Endothelial cell of umbilical vein (primary cell): ENCODE measurements around the gene MRC2. TPM values are rescaled to one million over a fixed set of nuclear protein-coding genes. Genes with fewer than 3 reads are reported as not detected.

Source experiments
- BruUV-seq: library from RNA; stranded (reverse); fragments of 400-500 nt; replicated peaks from 2 replicates; lab custom pipeline; 2021; lab: Mats Ljungman, UMichigan
- CTCF ChIA-PET: fragments of 300-600, 350-600 bp; sonication (Branson Sonifier 250); formaldehyde crosslinking; loops from one replicate; lab custom pipeline; 2021; ENCODE audit warnings: antibody characterized with exemption, inconsistent platforms; lab: Charles Lee
- POLR2A ChIA-PET: fragments of 300-600, 350-600 bp; sonication (Branson Sonifier 250); formaldehyde crosslinking; loops from one replicate; lab custom pipeline; 2021; ENCODE audit warnings: antibody characterized with exemption, inconsistent platforms; lab: Charles Lee
- DNase-seq: peaks from one replicate; pipeline ENCODE4 v3.0.0-alpha.2; 2011; ENCODE audit warnings: low read depth, low spot score
- FAIRE-seq: peaks from 2 replicates; lab custom pipeline; 2011; peaks lifted over from hg19 to GRCh38; lab: Jason Lieb, UNC
- H2AFZ ChIP-seq: 2 replicates; pipeline ENCODE4 v1.6.0; 2012; ENCODE audit warnings: low read depth, low read length, control low read depth, inconsistent platforms
- H3K27ac ChIP-seq: 2 replicates; pipeline ENCODE4 v1.5.1; 2011; ENCODE audit warnings: low read depth, mild to moderate bottlenecking, control low read depth, low read length, moderate library complexity; ENCODE audit not compliant: insufficient read depth
- H3K27me3 ChIP-seq, 2 experiments: 2 replicates each; pipeline versions ENCODE4 v1.6.0 to v1.6.1; 2011; ENCODE audit warnings: low read length in 2 of 2, mixed read lengths in 1 of 2; ENCODE audit not compliant: control insufficient read depth in 2 of 2, insufficient read depth in 2 of 2
- H3K36me3 ChIP-seq, 2 experiments: 2 replicates in 1 of 2; 3 replicates in 1 of 2; pipeline ENCODE4 v1.5.1; 2011; ENCODE audit warnings: low read length in 2 of 2, mild to moderate bottlenecking in 1 of 2, moderate library complexity in 1 of 2; ENCODE audit not compliant: control insufficient read depth in 2 of 2, insufficient read depth in 2 of 2; ENCODE audit errors: extremely low read depth in 1 of 2
- H3K4me1 ChIP-seq: 3 replicates; pipeline ENCODE4 v1.5.1; 2011; ENCODE audit warnings: mild to moderate bottlenecking, low read length; ENCODE audit not compliant: control insufficient read depth, insufficient read depth; ENCODE audit errors: extremely low read depth
- H3K4me2 ChIP-seq: 2 replicates; pipeline ENCODE4 v1.6.1; 2011; ENCODE audit warnings: low read length, control low read depth, mixed read lengths; ENCODE audit not compliant: insufficient read depth
- H3K4me3 ChIP-seq, 3 experiments: fragments of 200-600 bp in 1 of 3; sonication (generic), shearing (Covaris generic) in 1 of 3; replicated peaks in 1 of 3; 2 replicates each; pipeline ENCODE4 v1.5.1; 2011 to 2016; ENCODE audit warnings: control low read depth in 3 of 3, low read length in 3 of 3, mild to moderate bottlenecking in 2 of 3, inconsistent platforms in 1 of 3, low read depth in 1 of 3, moderate library complexity in 1 of 3; ENCODE audit not compliant: insufficient read depth in 1 of 3
- H3K79me2 ChIP-seq: 2 replicates; pipeline ENCODE4 v1.6.0; 2012; ENCODE audit warnings: low read length, inconsistent platforms; ENCODE audit not compliant: control insufficient read depth, insufficient read depth
- H3K9ac ChIP-seq: replicated peaks from 2 replicates; pipeline ENCODE3; 2011; ENCODE audit warnings: low read length, control low read depth; ENCODE audit not compliant: insufficient read depth; ENCODE audit errors: extremely low read depth
- H3K9me1 ChIP-seq: replicated peaks from 3 replicates; pipeline ENCODE4 v1.6.0; 2011; ENCODE audit warnings: mild to moderate bottlenecking, low read length; ENCODE audit not compliant: control insufficient read depth, insufficient read depth; ENCODE audit errors: extremely low read depth
- H3K9me3 ChIP-seq: replicated peaks from 2 replicates; pipeline ENCODE4 v1.5.1; 2012; ENCODE audit warnings: low read length, inconsistent platforms; ENCODE audit not compliant: control insufficient read depth, insufficient read depth
- H4K20me1 ChIP-seq: replicated peaks from 2 replicates; pipeline ENCODE3; 2011; ENCODE audit warnings: mild to moderate bottlenecking, low read length; ENCODE audit not compliant: control insufficient read depth, insufficient read depth; ENCODE audit errors: extremely low read depth
- EZH2 ChIP-seq: IDR thresholded peaks from 2 replicates; pipeline ENCODE4 v1.6.1; 2012; ENCODE audit warnings: borderline replicate concordance, low read depth, mild to moderate bottlenecking, moderate library complexity, low read length, inconsistent platforms; ENCODE audit not compliant: severe bottlenecking
- FOS ChIP-seq: IDR thresholded peaks from 2 replicates; pipeline ENCODE4 v1.6.1; 2011; ENCODE audit warnings: mild to moderate bottlenecking, low read length, moderate library complexity, borderline replicate concordance; ENCODE audit not compliant: insufficient read depth
- GATA2 ChIP-seq: IDR thresholded peaks from 2 replicates; pipeline ENCODE4 v1.7.0; 2011; ENCODE audit warnings: low read depth, mild to moderate bottlenecking, moderate library complexity, mixed read lengths, low read length; ENCODE audit not compliant: insufficient read length, insufficient read depth
- JUN ChIP-seq: IDR thresholded peaks from 2 replicates; pipeline ENCODE4 v1.6.1; 2011; ENCODE audit warnings: borderline replicate concordance, low read depth; ENCODE audit not compliant: insufficient read length, insufficient read depth
- MYC ChIP-seq: IDR thresholded peaks from one replicate; pipeline ENCODE4 v1.6.1; 2011; ENCODE audit warnings: mild to moderate bottlenecking, low read depth, low read length
- POLR2A ChIP-seq: IDR thresholded peaks from 2 replicates; pipeline ENCODE4 v1.6.1; 2012; ENCODE audit warnings: low read depth, mild to moderate bottlenecking, control low read depth, low read length
- POLR2AphosphoS5 ChIP-seq: IDR thresholded peaks from 2 replicates; pipeline ENCODE4 v1.6.1; 2012; ENCODE audit warnings: low read depth, mild to moderate bottlenecking, control low read depth, low read length, moderate library complexity; ENCODE audit not compliant: insufficient read depth
- dilution Hi-C: fragments of 300-500 bp; cut with MboI; formaldehyde crosslinking; loops from one replicate; pipeline ENCODE4 v1.15.0; 2019; ENCODE audit warnings: low sequenced_read_pairs; ENCODE audit not compliant: extremely low pct_ligation_motif_present
- intact Hi-C: fragments of 100-400 bp; cut with micrococcal nuclease; formaldehyde crosslinking; loops from one replicate; pipeline ENCODE4 v1.10.0; 2022
- polyA plus RNA-seq, 4 experiments: library from polyadenylated mRNA; depleted of rRNA in 3 of 4; stranded (reverse) in 3 of 4; unstranded in 1 of 4; fragments of >200 nt; gene quantifications; 2 replicates each; pipeline versions ENCODE4 v1.2.1 to v1.2.3, GENCODE V29; 2011 to 2012; ENCODE audit warnings: missing spikeins in 1 of 4
- total RNA-seq: library from RNA; stranded (reverse); gene quantifications from 2 replicates; pipeline ENCODE4 v1.2.3, GENCODE V29; 2021
- TF ChIP-seq, protein P1 (sequence below), 2 donors: IDR thresholded peaks; 1 replicate in 1 of 2; 2 replicates in 1 of 2; pipeline ENCODE4 v1.5.1; 2011; ENCODE audit warnings: low read length in 2 of 2, mild to moderate bottlenecking in 2 of 2, moderate library complexity in 2 of 2, control low read depth in 1 of 2, inconsistent platforms in 1 of 2, low read depth in 1 of 2; ENCODE audit not compliant: insufficient read depth in 1 of 2; ENCODE audit errors: extremely low read depth in 1 of 2
- TF ChIP-seq, protein P2 (sequence below): IDR thresholded peaks from 2 replicates; pipeline ENCODE4 v1.6.1; 2011; ENCODE audit not compliant: insufficient read depth, insufficient read length

The MRC2 gene
- total and polyA plus RNA-seq, 2 donors (not counting 3 experiments of a cell fraction or from before 2014, with no cell fraction given): 30.6 to 52.7 TPM

DNA sequence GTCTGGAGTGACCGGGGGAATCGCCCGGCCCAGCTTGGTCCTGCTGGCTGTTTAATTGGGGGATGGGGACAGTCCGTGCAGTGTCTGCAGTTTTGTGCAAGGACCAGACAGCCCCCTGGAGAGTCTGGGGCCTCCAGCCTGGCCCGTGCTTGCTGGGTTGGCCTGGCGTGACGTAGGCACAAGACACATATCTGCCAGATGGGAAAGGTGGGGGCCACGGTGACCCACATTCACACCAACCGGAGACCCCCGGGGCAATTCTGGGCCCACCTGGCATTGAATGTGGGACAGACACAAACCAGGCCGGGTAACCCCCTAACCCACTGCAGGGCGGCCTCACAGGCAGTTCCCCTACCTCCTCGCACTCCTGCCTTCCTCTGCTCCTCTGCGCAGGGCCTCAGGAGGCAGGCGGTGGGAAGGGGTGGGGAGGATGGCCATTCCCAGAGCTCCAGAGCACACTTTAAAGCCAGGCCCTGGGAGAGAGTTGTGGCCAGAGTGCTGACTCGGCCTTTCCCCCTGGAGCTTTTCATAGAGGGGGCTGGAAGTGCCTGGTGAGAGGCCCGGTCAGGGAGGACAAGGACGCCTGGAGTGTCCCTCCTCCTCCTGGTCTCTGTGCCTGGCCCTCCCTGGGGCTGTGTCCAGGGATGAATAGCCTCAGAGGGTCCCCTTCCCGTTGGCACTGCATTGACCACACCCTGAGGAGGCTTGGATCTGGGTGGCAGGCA lies 1.5 kb downstream of the MRC2 start:
- no TSS peak for BruUV-seq
- POLR2A ChIA-PET: no interaction called here
- H3K4me1 ChIP-seq: peaks cover 6% of the 10 kb centered on the region

DNA sequence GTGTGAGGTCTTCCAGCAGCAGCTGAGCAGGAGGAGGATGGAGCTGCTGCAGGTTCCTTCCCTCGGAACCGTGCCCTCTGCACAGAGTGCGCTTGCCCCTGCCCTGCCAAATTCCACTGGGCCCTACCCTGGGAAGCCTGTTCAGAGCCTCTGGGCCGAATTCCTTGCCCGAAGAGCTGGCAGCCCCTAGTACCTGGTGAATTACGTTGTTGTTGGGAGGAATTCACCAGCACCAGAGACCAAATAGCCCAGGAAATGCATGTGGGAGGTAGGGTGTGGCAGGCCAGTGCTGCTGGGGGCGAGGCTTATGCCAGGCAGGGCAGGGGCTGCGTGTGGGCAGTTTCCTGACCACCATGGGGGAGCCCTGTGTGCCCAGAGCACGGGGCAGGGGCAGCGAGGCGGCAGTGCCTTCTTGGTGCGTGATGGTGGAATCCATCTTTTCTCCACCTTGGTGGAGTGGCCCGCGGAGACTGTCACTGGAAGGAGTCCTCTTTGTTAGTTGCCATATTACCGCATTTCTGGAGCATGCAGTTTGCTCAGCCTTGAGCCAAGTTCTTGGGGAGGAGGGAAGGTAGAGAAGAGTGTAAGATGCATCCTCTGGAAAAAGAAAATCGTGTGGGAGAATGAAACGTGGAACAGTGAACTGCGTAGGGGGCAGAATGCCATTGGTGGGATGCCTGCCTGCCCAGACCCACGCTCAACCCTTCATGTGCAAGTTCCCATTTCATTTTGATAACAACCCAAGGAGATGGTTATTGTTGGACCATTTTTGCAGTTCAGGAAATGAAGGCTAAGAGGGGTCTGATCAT lies 2.3 kb downstream of the MRC2 start:
- DNase-seq (no peak), FAIRE-seq (no peak)
- intact Hi-C loops (loop anchor here (5.0 kb wide), 1 partner anchor 43 kb away; no protein-coding TSS in a partner anchor), dilution Hi-C loops (no loop called here)
- Histone ChIP-seq H3K27me3 (no peaks in the 10 kb centered on the region), H3K4me3 (no peak overlapping the region), H3K36me3 (no peaks in the 10 kb centered on the region), H3K9me1 (no peaks in the 10 kb centered on the region), H4K20me1 (no peaks in the 10 kb centered on the region), H2AFZ (no peak overlapping the region), H3K4me1 (peaks cover 6% of the 10 kb centered on the region), H3K27ac (no peak overlapping the region), H3K4me2 (no peak overlapping the region), H3K79me2 (no peaks in the 10 kb centered on the region), H3K9me3 (no peaks in the 10 kb centered on the region), H3K9ac (no peak overlapping the region)
- no peak for TF ChIP-seq POLR2A
- TF ChIP-seq, protein P1, sequence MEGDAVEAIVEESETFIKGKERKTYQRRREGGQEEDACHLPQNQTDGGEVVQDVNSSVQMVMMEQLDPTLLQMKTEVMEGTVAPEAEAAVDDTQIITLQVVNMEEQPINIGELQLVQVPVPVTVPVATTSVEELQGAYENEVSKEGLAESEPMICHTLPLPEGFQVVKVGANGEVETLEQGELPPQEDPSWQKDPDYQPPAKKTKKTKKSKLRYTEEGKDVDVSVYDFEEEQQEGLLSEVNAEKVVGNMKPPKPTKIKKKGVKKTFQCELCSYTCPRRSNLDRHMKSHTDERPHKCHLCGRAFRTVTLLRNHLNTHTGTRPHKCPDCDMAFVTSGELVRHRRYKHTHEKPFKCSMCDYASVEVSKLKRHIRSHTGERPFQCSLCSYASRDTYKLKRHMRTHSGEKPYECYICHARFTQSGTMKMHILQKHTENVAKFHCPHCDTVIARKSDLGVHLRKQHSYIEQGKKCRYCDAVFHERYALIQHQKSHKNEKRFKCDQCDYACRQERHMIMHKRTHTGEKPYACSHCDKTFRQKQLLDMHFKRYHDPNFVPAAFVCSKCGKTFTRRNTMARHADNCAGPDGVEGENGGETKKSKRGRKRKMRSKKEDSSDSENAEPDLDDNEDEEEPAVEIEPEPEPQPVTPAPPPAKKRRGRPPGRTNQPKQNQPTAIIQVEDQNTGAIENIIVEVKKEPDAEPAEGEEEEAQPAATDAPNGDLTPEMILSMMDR (IDR thresholded peaks at IDR 0.05; ENCODE audit: extremely low read depth in 1 of 2, insufficient read depth in 1 of 2, low read depth in 1 of 2, low read length in 2 of 2): no peak
- TF ChIP-seq FOS: no peak
- no peak for TF ChIP-seq MYC
- no peak for TF ChIP-seq EZH2
- no peak for TF ChIP-seq POLR2AphosphoS5
- TF ChIP-seq, protein P2, sequence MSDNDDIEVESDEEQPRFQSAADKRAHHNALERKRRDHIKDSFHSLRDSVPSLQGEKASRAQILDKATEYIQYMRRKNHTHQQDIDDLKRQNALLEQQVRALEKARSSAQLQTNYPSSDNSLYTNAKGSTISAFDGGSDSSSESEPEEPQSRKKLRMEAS: no peak
- TF ChIP-seq GATA2: no peak
- no peak for TF ChIP-seq JUN
- no TSS peak for BruUV-seq
- ChIA-PET POLR2A (no interaction called here), CTCF (no interaction called here)

More for the DNA sequence above, 1.5 kb downstream of the MRC2 start:
- TF ChIP-seq POLR2AphosphoS5: no peak
- Histone ChIP-seq H3K9me3 (no peaks in the 10 kb centered on the region), H3K4me3 (peak overlapping the region in 1 of 3 experiments; percentile 51), H3K9ac (no peak overlapping the region), H3K36me3 (no peaks in the 10 kb centered on the region), H3K79me2 (no peaks in the 10 kb centered on the region), H3K9me1 (no peaks in the 10 kb centered on the region), H3K27me3 (no peaks in the 10 kb centered on the region), H4K20me1 (no peaks in the 10 kb centered on the region), H3K27ac (no peak overlapping the region), H2AFZ (no peak overlapping the region), H3K4me2 (peak overlapping the region; percentile 45)
- intact Hi-C loops (loop anchor here (5.0 kb wide), 1 partner anchor 43 kb away; no protein-coding TSS in a partner anchor), dilution Hi-C loops (no loop called here)
- DNase-seq: no peak
- CTCF ChIA-PET: interaction anchor here (0.9 kb wide), 1 partner anchor 14 kb away, joined by 3 read pairs; no protein-coding TSS in a partner anchor
- FAIRE-seq: no peak
